KOPT-K1 (cell line): ENCODE data around the gene CORT.
"Not testable (repeated sequence)": the region's sequence is repeated elsewhere in the genome, so short reads cannot be mapped to it uniquely, and the experiment has no call there.

Experiments
- H3K27ac ChIP-seq: fragments of 200-600 bp; sonication (generic); 2 replicates; pipeline ENCODE4 v1.5.1; 2016; ENCODE audit warnings: antibody characterized with exemption, mild to moderate bottlenecking, low read depth, low read length; ENCODE audit not compliant: poor library complexity, severe bottlenecking
- H3K36me3 ChIP-seq: fragments of 200-600 bp; sonication (generic); 2 replicates; pipeline ENCODE4 v1.5.1; 2017; ENCODE audit warnings: antibody characterized with exemption, mild to moderate bottlenecking, low read length, moderate library complexity; ENCODE audit not compliant: insufficient read depth
- H3K9me3 ChIP-seq: fragments of 200-600 bp; sonication (generic); 2 replicates; pipeline ENCODE4 v1.5.1; 2017; ENCODE audit warnings: antibody characterized with exemption, low read length, mild to moderate bottlenecking; ENCODE audit not compliant: insufficient read depth, poor library complexity, severe bottlenecking

The CORT gene

GRCh38 chr1:10449751-10450150 is at the start of gene CORT:
Gene CORT (plus strand): TSS chr1:10450031. CDS start chr1:10450224, 193 bp downstream.
- Histone ChIP-seq H3K36me3 (peaks cover 15% of the 10 kb centered on the region; the same call in 1 of the 2 replicates), H3K27ac (no peak within 1 kb of the TSS), H3K9me3 (no peaks in the 10 kb centered on the region)

GRCh38 chr1:10401281-10401680 is 48.5 kb upstream of the CORT start:
- H3K36me3 ChIP-seq, result peaks cover 61% of the 10 kb centered on the region
- no peak overlapping the region for H3K27ac ChIP-seq

GRCh38 chr1:10402729-10403274 is 47.0 kb upstream of the CORT start:
- no peaks in the 10 kb centered on the region for H3K9me3 ChIP-seq
- no peak overlapping the region for H3K27ac ChIP-seq
- H3K36me3 ChIP-seq, result peaks cover 76% of the 10 kb centered on the region

More at GRCh38 chr1:10401281-10401680, 48.5 kb upstream of the CORT start:
- no peaks in the 10 kb centered on the region for H3K9me3 ChIP-seq

GRCh38 chr1:10407201-10407600 is 42.6 kb upstream of the CORT start:
- no peak overlapping the region for H3K27ac ChIP-seq
- no peaks in the 10 kb centered on the region for H3K9me3 ChIP-seq
- H3K36me3 ChIP-seq, result peaks cover 100% of the 10 kb centered on the region

GRCh38 chr1:10415211-10415930 is 34.5 kb upstream of the CORT start:
- no peak overlapping the region for H3K27ac ChIP-seq
- no peaks in the 10 kb centered on the region for H3K9me3 ChIP-seq
- peaks cover 100% of the 10 kb centered on the region for H3K36me3 ChIP-seq

- peaks cover 100% of the 10 kb centered on the region for H3K36me3 ChIP-seq
- H3K27ac ChIP-seq, H3K9me3 ChIP-seq: not testable (repeated sequence)
These were observed 33.9 kb upstream of the CORT start for GRCh38 chr1:10415967-10416366.

GRCh38 chr1:10418741-10419140 is 31.1 kb upstream of the CORT start:
- H3K36me3 ChIP-seq, result peaks cover 94% of the 10 kb centered on the region

GRCh38 chr1:10419351-10419750 is 30.5 kb upstream of the CORT start:
- no peak overlapping the region for H3K27ac ChIP-seq
- peaks cover 88% of the 10 kb centered on the region for H3K36me3 ChIP-seq
- no peaks in the 10 kb centered on the region for H3K9me3 ChIP-seq

More at GRCh38 chr1:10418741-10419140, 31.1 kb upstream of the CORT start:
- not testable (repeated sequence) for H3K27ac ChIP-seq, H3K9me3 ChIP-seq

- no peaks in the 10 kb centered on the region for H3K9me3 ChIP-seq
- H3K36me3 ChIP-seq, result peaks cover 65% of the 10 kb centered on the region
These were observed 28.2 kb upstream of the CORT start for GRCh38 chr1:10421637-10422036.

GRCh38 chr1:10424034-10424433 is 25.8 kb upstream of the CORT start:
- H3K36me3 ChIP-seq, result peaks cover 41% of the 10 kb centered on the region
- no peaks in the 10 kb centered on the region for H3K9me3 ChIP-seq
- no peak overlapping the region for H3K27ac ChIP-seq

More at GRCh38 chr1:10421637-10422036, 28.2 kb upstream of the CORT start:
- H3K27ac ChIP-seq, result no peak overlapping the region

GRCh38 chr1:10424651-10425050 is 25.2 kb upstream of the CORT start:
- Histone ChIP-seq H3K36me3 (peaks cover 35% of the 10 kb centered on the region), H3K27ac (no peak overlapping the region), H3K9me3 (no peaks in the 10 kb centered on the region)

GRCh38 chr1:10425826-10426534 is 23.9 kb upstream of the CORT start:
- H3K9me3 ChIP-seq, H3K27ac ChIP-seq: not testable (repeated sequence)
- H3K36me3 ChIP-seq, result peaks cover 21% of the 10 kb centered on the region

- H3K36me3 ChIP-seq, result peaks cover 16% of the 10 kb centered on the region
- not testable (repeated sequence) for H3K9me3 ChIP-seq, H3K27ac ChIP-seq
These were observed 23.3 kb upstream of the CORT start for GRCh38 chr1:10426535-10426848.

GRCh38 chr1:10428984-10429383 is 20.8 kb upstream of the CORT start:
- no peaks in the 10 kb centered on the region for H3K36me3 ChIP-seq
- H3K27ac ChIP-seq, result no peak overlapping the region
- H3K9me3 ChIP-seq, result no peaks in the 10 kb centered on the region

- H3K27ac ChIP-seq, result peak overlapping the region; percentile 91
- no peaks in the 10 kb centered on the region for H3K36me3 ChIP-seq
- no peaks in the 10 kb centered on the region for H3K9me3 ChIP-seq
These were observed 20.0 kb upstream of the CORT start for GRCh38 chr1:10429868-10430215.
